GM10248 (cell line): ENCODE measurements around the gene TMEM256.

ENCODE experiments used
- CTCF ChIA-PET: fragments of 300-600 bp; sonication (Branson Sonifier 250); formaldehyde crosslinking; extraction: SDS; loops from one replicate; lab custom pipeline; 2021; ENCODE audit warnings: antibody characterized with exemption; lab: Yijun Ruan, JAX
- POLR2A ChIA-PET: fragments of 350-650 bp; sonication (Branson Sonifier 250); formaldehyde crosslinking; extraction: SDS; loops from one replicate; lab custom pipeline; 2020; ENCODE audit warnings: antibody characterized with exemption; lab: Yijun Ruan, JAX
- DNase-seq: peaks from one replicate; pipeline ENCODE4 v3.0.0; 2012; ENCODE audit errors: extremely low spot score
- TF ChIP-seq, protein P1 (sequence below): IDR thresholded peaks from 2 replicates; pipeline ENCODE4 v1.5.1; 2012; ENCODE audit warnings: mild to moderate bottlenecking, low read depth; ENCODE audit errors: extremely low read depth, missing control alignments, control extremely low read depth

The TMEM256 gene

DNA sequence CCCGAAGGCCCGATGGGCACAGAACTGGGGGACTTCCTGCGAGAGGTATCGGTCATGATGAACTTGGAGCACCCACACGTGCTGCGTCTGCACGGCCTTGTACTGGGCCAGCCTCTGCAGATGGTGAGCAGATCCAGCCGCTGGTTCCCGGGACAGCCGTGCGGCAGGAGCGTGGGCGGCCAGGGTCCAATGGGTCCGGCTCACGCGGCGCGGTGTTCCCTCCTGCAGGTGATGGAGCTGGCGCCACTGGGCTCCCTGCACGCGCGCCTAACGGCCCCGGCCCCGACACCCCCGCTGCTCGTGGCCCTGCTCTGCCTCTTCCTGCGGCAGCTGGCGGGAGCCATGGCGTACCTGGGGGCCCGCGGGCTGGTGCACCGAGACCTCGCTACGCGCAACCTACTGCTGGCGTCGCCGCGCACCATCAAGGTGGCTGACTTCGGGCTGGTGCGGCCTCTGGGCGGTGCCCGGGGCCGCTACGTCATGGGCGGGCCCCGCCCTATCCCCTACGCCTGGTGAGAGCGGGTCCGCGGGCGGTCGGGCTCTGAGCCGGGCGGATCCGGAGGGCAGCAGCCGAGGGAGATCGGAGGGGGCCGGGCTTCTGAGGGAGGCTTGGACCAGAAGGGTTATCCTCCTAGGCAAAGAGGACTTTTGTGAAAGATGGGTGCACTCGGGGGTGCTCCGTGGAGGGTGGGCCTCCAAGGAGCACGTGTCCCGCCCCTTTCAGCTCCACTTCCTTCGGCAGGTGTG lies 20.0 kb downstream of the TMEM256 start:
- CTCF ChIA-PET: interaction anchor here (0.8 to 1.1 kb wide), 2 partner anchors 29 to 178 kb away, joined by 3 to 6 read pairs; partner anchors contain the start of gene TMEM95
- peak; percentile 93 for DNase-seq
- TF ChIP-seq, protein P1, sequence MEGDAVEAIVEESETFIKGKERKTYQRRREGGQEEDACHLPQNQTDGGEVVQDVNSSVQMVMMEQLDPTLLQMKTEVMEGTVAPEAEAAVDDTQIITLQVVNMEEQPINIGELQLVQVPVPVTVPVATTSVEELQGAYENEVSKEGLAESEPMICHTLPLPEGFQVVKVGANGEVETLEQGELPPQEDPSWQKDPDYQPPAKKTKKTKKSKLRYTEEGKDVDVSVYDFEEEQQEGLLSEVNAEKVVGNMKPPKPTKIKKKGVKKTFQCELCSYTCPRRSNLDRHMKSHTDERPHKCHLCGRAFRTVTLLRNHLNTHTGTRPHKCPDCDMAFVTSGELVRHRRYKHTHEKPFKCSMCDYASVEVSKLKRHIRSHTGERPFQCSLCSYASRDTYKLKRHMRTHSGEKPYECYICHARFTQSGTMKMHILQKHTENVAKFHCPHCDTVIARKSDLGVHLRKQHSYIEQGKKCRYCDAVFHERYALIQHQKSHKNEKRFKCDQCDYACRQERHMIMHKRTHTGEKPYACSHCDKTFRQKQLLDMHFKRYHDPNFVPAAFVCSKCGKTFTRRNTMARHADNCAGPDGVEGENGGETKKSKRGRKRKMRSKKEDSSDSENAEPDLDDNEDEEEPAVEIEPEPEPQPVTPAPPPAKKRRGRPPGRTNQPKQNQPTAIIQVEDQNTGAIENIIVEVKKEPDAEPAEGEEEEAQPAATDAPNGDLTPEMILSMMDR: no peak

DNA sequence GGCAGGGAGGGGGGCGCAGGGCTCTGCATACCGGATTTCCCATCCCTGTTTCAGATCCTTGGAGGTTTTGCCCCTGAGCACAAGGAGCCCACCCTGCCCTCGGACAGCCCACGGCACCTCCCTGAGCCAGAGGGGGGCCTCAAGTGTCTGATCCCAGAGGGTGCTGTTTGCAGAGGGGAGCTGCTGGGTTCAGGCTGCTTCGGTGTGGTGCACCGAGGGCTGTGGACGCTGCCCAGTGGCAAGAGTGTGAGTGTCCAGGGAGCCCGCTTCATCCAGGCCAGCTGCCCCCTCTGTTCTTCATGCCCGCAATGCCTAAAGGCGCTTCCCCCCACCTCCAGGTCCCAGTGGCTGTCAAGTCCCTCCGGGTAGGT lies 20.5 kb downstream of the TMEM256 start:
- no peak for DNase-seq
- TF ChIP-seq, protein P1: no peak
- ChIA-PET POLR2A (no interaction called here), CTCF (interaction anchor here (0.8 to 1.1 kb wide), 2 partner anchors 28 to 177 kb away, joined by 4 to 6 read pairs; partner anchors contain the start of gene TMEM95)

More for the DNA sequence above, 20.0 kb downstream of the TMEM256 start:
- POLR2A ChIA-PET: interaction anchor here (0.6 kb wide), 1 partner anchor 42 kb away, joined by 3 read pairs; no protein-coding TSS in a partner anchor

DNA sequence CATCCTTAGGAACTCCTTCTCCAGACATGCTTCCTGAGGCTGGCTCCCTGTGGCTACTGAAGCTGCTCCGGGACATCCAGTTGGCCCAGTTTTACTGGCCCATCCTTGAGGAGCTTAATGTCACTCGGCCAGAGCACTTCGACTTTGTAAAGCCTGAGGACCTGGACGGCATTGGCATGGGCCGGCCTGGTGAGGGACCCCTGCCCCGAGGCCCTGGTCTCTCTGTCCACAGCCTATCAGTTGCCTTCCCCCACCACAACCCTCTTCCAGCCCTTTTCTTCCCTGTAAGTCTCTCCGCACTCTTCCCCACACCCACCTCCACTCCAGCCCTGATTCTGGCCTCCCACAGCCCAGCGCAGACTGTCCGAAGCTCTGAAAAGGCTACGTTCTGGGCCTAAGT lies 21.0 kb downstream of the TMEM256 start:
- DNase-seq: no peak
- CTCF ChIA-PET: interaction anchor here (0.8 to 1.1 kb wide), 2 partner anchors 28 to 178 kb away, joined by 4 to 6 read pairs; partner anchors contain the start of gene TMEM95
- TF ChIP-seq, protein P1: no peak
- POLR2A ChIA-PET: no interaction called here

DNA sequence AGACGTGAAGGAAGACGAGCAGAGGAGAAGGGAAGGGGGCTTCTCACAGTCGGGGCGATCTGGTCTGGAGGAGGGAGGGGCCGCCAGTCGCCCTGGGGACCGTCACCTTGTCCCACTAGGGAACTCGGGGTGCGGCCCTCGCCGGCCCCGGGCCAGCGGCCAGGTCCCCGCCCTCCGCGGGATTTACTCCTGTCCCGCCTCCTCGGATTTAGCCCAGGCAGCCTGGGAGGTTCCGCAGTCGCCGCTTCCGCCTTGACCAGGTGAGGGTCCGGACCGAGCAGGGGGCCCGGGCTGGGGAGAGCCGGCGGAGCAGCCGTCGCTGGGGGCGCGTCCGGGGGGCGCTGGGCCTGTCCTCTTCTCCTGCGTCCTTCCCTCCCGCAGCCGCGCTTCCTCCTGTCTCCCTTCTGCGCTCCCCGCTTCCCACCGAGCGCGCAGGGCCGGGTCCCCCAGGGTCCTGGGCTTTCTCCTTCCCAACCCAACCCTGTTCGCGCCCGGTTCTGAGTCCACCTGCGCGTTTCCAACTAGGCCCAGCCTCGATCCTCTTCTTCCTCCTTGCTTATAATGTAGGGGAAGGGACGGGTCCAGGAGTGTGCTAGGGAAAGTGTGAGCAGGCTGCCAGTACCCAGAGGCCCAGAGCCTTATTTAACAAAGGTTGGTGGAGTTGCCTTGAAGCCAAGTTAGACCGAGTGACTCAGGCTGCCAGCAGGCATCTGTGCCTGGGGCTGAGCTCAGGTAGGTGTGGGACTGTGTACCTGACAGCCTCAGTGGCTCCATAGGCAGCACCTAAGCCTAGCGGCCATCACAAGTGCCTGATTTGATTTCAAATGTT lies 22.8 kb downstream of the TMEM256 start, which contains the start of gene TNK1:
Gene TNK1 (plus strand): TSS at position 235 of the 829 bp plus-strand sequence. CDS start 1,838 bp downstream, outside the sequence.
- ChIA-PET POLR2A (interaction anchor here (0.6 to 0.7 kb wide), 2 partner anchors 27 to 269 kb away, joined by 3 read pairs; no protein-coding TSS in a partner anchor), CTCF (no interaction called here)
- TF ChIP-seq, protein P1: no peak
- no peak for DNase-seq

DNA sequence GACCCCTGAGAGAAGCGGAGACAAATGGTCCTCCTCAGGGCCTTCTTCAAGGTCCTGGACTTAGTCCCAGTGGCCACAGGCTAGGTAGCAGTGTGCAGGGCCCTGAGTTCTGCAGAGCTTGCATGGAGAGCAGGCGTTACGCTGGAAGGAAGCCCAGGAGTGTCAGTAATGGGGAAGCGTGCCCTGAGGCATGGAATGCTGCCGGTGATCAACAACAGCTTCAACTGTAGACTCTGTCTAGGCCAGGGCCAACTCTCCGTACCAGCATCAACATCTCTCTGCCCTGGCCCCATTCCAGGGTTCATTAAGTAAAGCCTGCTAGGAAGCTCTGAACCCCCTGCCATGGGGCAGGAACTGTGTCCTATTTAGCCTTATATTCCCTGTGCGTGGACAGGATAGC lies 23.6 kb downstream of the TMEM256 start:
- DNase-seq: no peak
- ChIA-PET CTCF (no interaction called here), POLR2A (interaction anchor here (0.6 kb wide), 1 partner anchor 108 kb away, joined by 3 read pairs; no protein-coding TSS in a partner anchor)
- TF ChIP-seq, protein P1: no peak

DNA sequence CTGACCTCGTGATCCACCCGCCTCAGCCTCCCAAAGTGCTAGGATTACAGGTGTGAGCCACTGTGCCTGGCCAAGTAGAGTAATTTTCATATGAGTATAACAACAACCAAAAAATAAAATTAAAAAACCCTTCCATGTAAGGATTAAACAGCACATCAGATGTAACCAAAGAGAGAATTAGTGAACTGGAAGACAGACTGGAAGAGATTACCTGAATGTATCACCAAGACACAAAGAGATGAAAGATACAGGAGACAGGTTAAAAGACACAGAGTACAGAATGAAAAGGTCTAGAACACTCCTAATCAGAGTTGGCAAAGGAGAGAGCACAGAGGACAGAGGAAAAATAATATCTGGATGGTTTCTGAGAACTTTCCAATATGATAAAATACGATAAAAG lies 24.8 kb downstream of the TMEM256 start:
- TF ChIP-seq, protein P1: no peak
- ChIA-PET CTCF (no interaction called here), POLR2A (no interaction called here)
- no peak for DNase-seq
